Naive B cell (primary cell): ENCODE results near the gene OR51V1. TPM values are rescaled to one million over a fixed set of nuclear protein-coding genes. Genes with fewer than 3 reads are reported as not detected.
"Not testable (repeated sequence)": the region's sequence is repeated elsewhere in the genome, so short reads cannot be mapped to it uniquely, and the experiment has no call there.

Experiments used
- ATAC-seq, 2 donors: fragments of 150-1000 bp; cut with Tn5 transposase; 2 replicates each; pipeline ENCODE4 v1.10.0; 2021; ENCODE audit warnings: low read depth in 2 of 2, mild to moderate bottlenecking in 2 of 2, moderate library complexity in 2 of 2
- DNase-seq: peaks from one replicate; pipeline ENCODE4 v3.0.0; 2022
- H3K27ac Mint-ChIP-seq, 6 donors: one replicate each; pipeline ENCODE4 v1.8.0; 2020 to 2022; ENCODE audit warnings: mild to moderate bottlenecking in 6 of 6, mixed read lengths in 6 of 6, moderate library complexity in 5 of 6, inconsistent platforms in 2 of 6
- H3K27me3 Mint-ChIP-seq, 3 donors: one replicate each; pipeline ENCODE4 v1.8.0; 2021 to 2022; ENCODE audit warnings: mixed read lengths in 3 of 3, mild to moderate bottlenecking in 1 of 3
- H3K36me3 Mint-ChIP-seq, 2 donors: one replicate each; pipeline ENCODE4 v1.8.0; 2020 to 2022; ENCODE audit warnings: mixed read lengths in 2 of 2, inconsistent platforms in 1 of 2, mild to moderate bottlenecking in 1 of 2
- H3K4me1 Mint-ChIP-seq, 3 donors: one replicate each; pipeline ENCODE4 v1.8.0; 2020 to 2022; ENCODE audit warnings: mixed read lengths in 3 of 3, inconsistent platforms in 1 of 3, mild to moderate bottlenecking in 1 of 3, moderate library complexity in 1 of 3
- H3K4me3 Mint-ChIP-seq, 8 donors: one replicate each; pipeline ENCODE4 v1.8.0; 2020 to 2022; ENCODE audit warnings: mild to moderate bottlenecking in 8 of 8, mixed read lengths in 8 of 8, moderate library complexity in 8 of 8, inconsistent platforms in 2 of 8
- H3K9me3 Mint-ChIP-seq, 7 donors: one replicate each; pipeline ENCODE4 v1.8.0; 2020 to 2022; ENCODE audit warnings: mixed read lengths in 7 of 7, mild to moderate bottlenecking in 5 of 7, inconsistent platforms in 2 of 7, moderate library complexity in 1 of 7
- polyA plus RNA-seq, 6 donors: library from polyadenylated mRNA; unstranded; fragments of 300-500 nt; fragmentation: Illumina TruSeq; gene quantifications; one replicate each; pipeline ENCODE4 v1.2.3, GENCODE V29; 2021; ENCODE audit warnings: low read depth in 6 of 6

Gene OR51V1, protein sequence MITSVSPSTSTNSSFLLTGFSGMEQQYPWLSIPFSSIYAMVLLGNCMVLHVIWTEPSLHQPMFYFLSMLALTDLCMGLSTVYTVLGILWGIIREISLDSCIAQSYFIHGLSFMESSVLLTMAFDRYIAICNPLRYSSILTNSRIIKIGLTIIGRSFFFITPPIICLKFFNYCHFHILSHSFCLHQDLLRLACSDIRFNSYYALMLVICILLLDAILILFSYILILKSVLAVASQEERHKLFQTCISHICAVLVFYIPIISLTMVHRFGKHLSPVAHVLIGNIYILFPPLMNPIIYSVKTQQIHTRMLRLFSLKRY
- not detected for polyA plus RNA-seq

DNA sequence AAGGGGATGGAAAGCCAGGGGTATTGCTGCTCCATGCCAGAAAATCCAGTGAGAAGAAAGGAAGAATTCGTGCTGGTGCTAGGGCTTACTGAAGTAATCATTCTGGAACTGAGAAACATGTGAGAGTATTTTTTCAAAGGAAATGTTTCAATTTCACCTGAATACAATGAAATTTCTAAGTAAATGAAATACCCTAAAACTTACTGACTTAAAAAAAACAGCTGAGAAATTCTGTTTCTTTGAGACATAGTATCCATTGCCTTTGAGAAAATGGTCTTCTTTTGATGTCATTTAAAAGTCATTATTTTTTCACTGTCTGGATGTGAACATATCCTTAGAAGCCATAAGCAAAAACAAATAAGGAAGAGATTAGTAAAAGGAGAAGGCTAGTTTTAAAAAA lies at the start of gene OR51V1:
OR51V1 (minus strand) TSS at position 101 of the 400 bp plus-strand sequence; CDS start at position 101, 0 bp downstream.
- Mint-ChIP-seq H3K4me1 (no peaks in the 10 kb centered on the region), H3K36me3 (no peaks in the 10 kb centered on the region), H3K27me3 (peaks cover 0 to 15% (median 4%) of the 10 kb centered on the region in 3 donors), H3K27ac (no peak within 1 kb of the TSS), H3K9me3 (no peaks in the 10 kb centered on the region), H3K4me3 (no peak within 1 kb of the TSS)
- ATAC-seq (no peak), DNase-seq (no peak)

- H3K27me3 Mint-ChIP-seq, result peaks cover 6 to 23% (median 13%) of the 10 kb centered on the region in 3 donors
- not testable (repeated sequence) for H3K4me1 Mint-ChIP-seq, H3K36me3 Mint-ChIP-seq, H3K9me3 Mint-ChIP-seq, DNase-seq, ATAC-seq, H3K4me3 Mint-ChIP-seq, H3K27ac Mint-ChIP-seq
These were observed 49.4 kb upstream of the OR51V1 start, which contains the start of gene HBG1 for GRCh38 chr11:5249807-5250396. Gene HBG1, minus strand, starts transcription at chr11:5249857. Its CDS starts 53 bp downstream, at chr11:5249804.

GRCh38 chr11:5248498-5248897 lies 48.0 kb upstream of the OR51V1 start:
- not testable (repeated sequence) for H3K4me1 Mint-ChIP-seq, H3K4me3 Mint-ChIP-seq, DNase-seq, H3K36me3 Mint-ChIP-seq, ATAC-seq, H3K27ac Mint-ChIP-seq, H3K9me3 Mint-ChIP-seq
- H3K27me3 Mint-ChIP-seq, result peaks cover 6 to 27% (median 13%) of the 10 kb centered on the region in 3 donors

GRCh38 chr11:5247472-5248192 lies 47.1 kb upstream of the OR51V1 start:
- H3K36me3 Mint-ChIP-seq, result no peaks in the 10 kb centered on the region
- H3K4me1 Mint-ChIP-seq, result no peaks in the 10 kb centered on the region
- DNase-seq (no peak), ATAC-seq (no peak)
- no peaks in the 10 kb centered on the region for H3K9me3 Mint-ChIP-seq
- H3K4me3 Mint-ChIP-seq, result no peak overlapping the region
- H3K27ac Mint-ChIP-seq, result no peak overlapping the region
- peaks cover 6 to 25% (median 9%) of the 10 kb centered on the region in 3 donors for H3K27me3 Mint-ChIP-seq

GRCh38 chr11:5246772-5247471 lies 46.4 kb upstream of the OR51V1 start:
- no peaks in the 10 kb centered on the region for H3K9me3 Mint-ChIP-seq

DNA sequence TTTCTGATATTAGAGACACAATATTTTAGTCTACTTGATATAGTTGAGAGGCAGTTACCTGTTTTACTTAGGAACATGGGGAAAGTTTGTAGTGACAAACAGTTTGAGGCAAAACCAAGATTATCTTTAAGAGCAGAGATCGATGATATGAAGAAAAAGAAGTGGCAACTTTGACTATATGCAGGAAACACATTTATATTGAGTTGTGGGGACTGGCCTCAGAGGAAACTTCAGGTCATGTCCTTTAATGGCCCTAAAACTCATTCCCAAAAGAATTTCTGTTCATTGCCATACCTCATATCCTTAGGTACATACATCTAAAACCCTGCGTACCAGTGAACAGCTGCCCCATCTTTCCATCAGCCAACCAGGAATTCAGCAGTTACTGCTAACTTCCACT lies 44.7 kb upstream of the OR51V1 start:
- no peak overlapping the region for H3K4me3 Mint-ChIP-seq
- no peak for ATAC-seq
- H3K36me3 Mint-ChIP-seq, result no peaks in the 10 kb centered on the region
- no peak overlapping the region for H3K27ac Mint-ChIP-seq
- H3K27me3 Mint-ChIP-seq, result peaks cover 6 to 19% (median 7%) of the 10 kb centered on the region in 3 donors
- H3K9me3 Mint-ChIP-seq, result no peaks in the 10 kb centered on the region
- no peaks in the 10 kb centered on the region for H3K4me1 Mint-ChIP-seq
- DNase-seq, result no peak

More at GRCh38 chr11:5246772-5247471, 46.4 kb upstream of the OR51V1 start:
- peaks cover 6 to 25% (median 7%) of the 10 kb centered on the region in 3 donors for H3K27me3 Mint-ChIP-seq
- DNase-seq (no peak), ATAC-seq (no peak)
- H3K4me1 Mint-ChIP-seq, result no peaks in the 10 kb centered on the region
- no peak overlapping the region for H3K27ac Mint-ChIP-seq
- H3K36me3 Mint-ChIP-seq, result no peaks in the 10 kb centered on the region
- no peak overlapping the region for H3K4me3 Mint-ChIP-seq

DNA sequence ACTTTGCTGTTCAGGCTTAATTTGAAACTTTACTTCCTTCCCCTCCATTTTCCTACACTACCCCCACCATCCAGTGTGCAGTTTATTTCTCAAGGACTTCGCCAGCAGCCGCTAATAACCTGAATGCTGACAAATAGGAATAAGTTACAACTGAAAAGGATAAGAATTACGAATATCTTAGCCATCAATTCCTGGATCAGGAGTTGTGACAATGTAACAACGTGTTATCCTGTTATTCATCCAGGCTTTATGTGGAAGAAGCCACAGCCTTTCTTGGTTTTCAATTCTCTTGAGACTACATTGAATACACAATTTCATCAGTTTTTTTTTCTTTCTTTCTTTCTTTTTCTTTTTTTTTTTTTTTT lies 43.3 kb upstream of the OR51V1 start:
- Mint-ChIP-seq H3K27me3 (peaks cover 6 to 17% (median 7%) of the 10 kb centered on the region in 3 donors), H3K27ac (no peak overlapping the region), H3K4me1 (no peaks in the 10 kb centered on the region), H3K36me3 (no peaks in the 10 kb centered on the region), H3K9me3 (no peaks in the 10 kb centered on the region), H3K4me3 (no peak overlapping the region)
- ATAC-seq (no peak), DNase-seq (no peak)

- ATAC-seq, result no peak
- DNase-seq, result no peak
- Mint-ChIP-seq H3K36me3 (no peaks in the 10 kb centered on the region), H3K4me3 (no peak overlapping the region), H3K27ac (no peak overlapping the region), H3K27me3 (peaks cover 6 to 17% (median 7%) of the 10 kb centered on the region in 3 donors), H3K4me1 (no peaks in the 10 kb centered on the region), H3K9me3 (no peaks in the 10 kb centered on the region)
These were observed 42.7 kb upstream of the OR51V1 start for GRCh38 chr11:5242933-5243815.

DNA sequence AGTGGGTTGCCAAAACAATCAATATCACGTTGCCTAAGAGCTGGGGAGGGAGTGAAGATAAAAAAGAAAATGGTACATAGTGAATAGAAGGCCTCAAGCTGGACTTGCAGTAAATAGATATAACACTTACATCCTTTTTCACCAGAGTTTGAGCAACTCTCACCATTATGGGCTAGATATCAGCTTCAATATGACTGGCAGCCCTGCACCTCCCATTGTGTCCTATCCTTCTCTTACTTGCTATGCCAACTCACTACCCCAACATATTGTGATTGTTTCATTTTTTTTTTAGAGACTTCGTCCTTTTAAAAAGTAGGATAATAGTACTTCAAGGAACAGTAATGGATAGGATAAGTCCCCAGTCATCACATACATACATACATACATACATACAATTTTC lies 41.7 kb upstream of the OR51V1 start:
- no peaks in the 10 kb centered on the region for H3K4me1 Mint-ChIP-seq
- DNase-seq (no peak), ATAC-seq (no peak)
- peaks cover 7 to 12% (median 11%) of the 10 kb centered on the region in 3 donors for H3K27me3 Mint-ChIP-seq
- H3K27ac Mint-ChIP-seq, result no peak overlapping the region
- no peaks in the 10 kb centered on the region for H3K9me3 Mint-ChIP-seq
- H3K4me3 Mint-ChIP-seq, result no peak overlapping the region
- no peaks in the 10 kb centered on the region for H3K36me3 Mint-ChIP-seq

GRCh38 chr11:5241458-5241857 lies 41.0 kb upstream of the OR51V1 start:
- no peaks in the 10 kb centered on the region for H3K4me1 Mint-ChIP-seq
- no peaks in the 10 kb centered on the region for H3K9me3 Mint-ChIP-seq
- DNase-seq, result no peak

GRCh38 chr11:5240458-5240857 lies 40.0 kb upstream of the OR51V1 start:
- Mint-ChIP-seq H3K4me1 (no peaks in the 10 kb centered on the region), H3K9me3 (no peaks in the 10 kb centered on the region), H3K36me3 (no peaks in the 10 kb centered on the region), H3K27ac (no peak overlapping the region), H3K27me3 (peaks cover under 1 to 12% (median 10%) of the 10 kb centered on the region in 3 donors), H3K4me3 (no peak overlapping the region)
- DNase-seq (no peak), ATAC-seq (no peak)

More at GRCh38 chr11:5241458-5241857, 41.0 kb upstream of the OR51V1 start:
- no peak overlapping the region for H3K4me3 Mint-ChIP-seq
- no peaks in the 10 kb centered on the region for H3K36me3 Mint-ChIP-seq
- H3K27ac Mint-ChIP-seq, result no peak overlapping the region
- ATAC-seq, result no peak
- peaks cover 1 to 12% (median 11%) of the 10 kb centered on the region in 3 donors for H3K27me3 Mint-ChIP-seq

DNA sequence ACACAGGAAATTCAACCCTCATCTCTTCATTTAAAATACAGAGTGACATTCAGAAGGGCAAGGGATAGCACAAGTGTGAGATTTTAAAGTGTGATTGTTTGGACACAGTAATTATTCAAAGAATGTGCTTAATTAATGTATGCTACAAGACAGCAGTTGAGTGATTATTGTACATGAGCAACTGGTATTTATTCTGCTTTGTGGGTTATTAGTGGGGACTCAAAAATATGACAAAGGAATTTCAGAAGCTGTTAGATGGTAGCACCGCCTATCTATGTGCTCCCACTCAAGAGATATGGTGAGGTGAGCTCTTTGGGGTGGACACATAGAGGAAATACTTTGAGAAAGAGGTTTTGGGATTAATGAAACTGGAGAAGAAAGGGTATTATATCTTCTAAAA lies 39.6 kb upstream of the OR51V1 start:
- Mint-ChIP-seq H3K36me3 (no peaks in the 10 kb centered on the region), H3K27ac (no peak overlapping the region), H3K4me3 (no peak overlapping the region), H3K9me3 (no peaks in the 10 kb centered on the region), H3K27me3 (peaks cover 5 to 14% (median 7%) of the 10 kb centered on the region in 3 donors), H3K4me1 (peaks cover 0 to 1% (median 0%) of the 10 kb centered on the region in 3 donors)
- DNase-seq (no peak), ATAC-seq (no peak)
